SK-N-SH (cell line): Measurements from ENCODE around the gene GUCD1.

Experiments
- CHD2 ChIP-seq: fragments of 150-350 bp; IDR thresholded peaks from 2 replicates; pipeline ENCODE4 v1.6.1; 2018; ENCODE audit warnings: low read length; ENCODE audit not compliant: partially characterized antibody
- CTCF ChIP-seq: fragments of 200-600 bp; sonication (generic); IDR thresholded peaks from 2 replicates; pipeline ENCODE4 v1.6.1; 2017; ENCODE audit warnings: antibody characterized with exemption, mild to moderate bottlenecking, moderate library complexity
- EP300 ChIP-seq, 2 experiments: IDR thresholded peaks; 2 replicates each; pipeline versions ENCODE4 v1.4.0 to v1.6.1; 2012; ENCODE audit warnings: borderline replicate concordance in 1 of 2, low read depth in 1 of 2, low read length in 1 of 2
- EZH2phosphoT487 ChIP-seq: fragments of 200-600 bp; sonication (generic); IDR thresholded peaks from 2 replicates; pipeline ENCODE4 v1.6.1; 2017; ENCODE audit warnings: low read depth, mixed run types, mild to moderate bottlenecking, antibody characterized with exemption, moderate library complexity, borderline replicate concordance
- MAX ChIP-seq: IDR thresholded peaks from 2 replicates; pipeline ENCODE4 v1.4.0; 2012; ENCODE audit warnings: low read depth
- POLR2AphosphoS5 ChIP-seq: IDR thresholded peaks from 2 replicates; pipeline ENCODE4 v1.6.1; 2012; ENCODE audit warnings: low read depth, low read length
- REST ChIP-seq: IDR thresholded peaks from 2 replicates; pipeline ENCODE4 v1.6.1; 2012; ENCODE audit warnings: mild to moderate bottlenecking, low read depth, low read length, moderate library complexity
- RXRA ChIP-seq: IDR thresholded peaks from 2 replicates; pipeline ENCODE4 v1.4.0; 2012; ENCODE audit warnings: low read depth, mild to moderate bottlenecking, borderline replicate concordance
- SIN3A ChIP-seq: IDR thresholded peaks from 2 replicates; pipeline ENCODE4 v1.6.1; 2012; ENCODE audit warnings: low read depth, mild to moderate bottlenecking, low read length, moderate library complexity, borderline replicate concordance
- TAF1 ChIP-seq: IDR thresholded peaks from 2 replicates; pipeline ENCODE4 v1.6.1; 2012; ENCODE audit warnings: low read depth, mild to moderate bottlenecking, low read length, moderate library complexity, borderline replicate concordance
- TCF12 ChIP-seq: IDR thresholded peaks from 2 replicates; pipeline ENCODE4 v1.4.0; 2012
- USF2 ChIP-seq: fragments of 150-350 bp; IDR thresholded peaks from 2 replicates; pipeline ENCODE4 v1.6.1; 2017; ENCODE audit warnings: antibody characterized with exemption, low read length, low read depth, borderline replicate concordance
- YY1 ChIP-seq: IDR thresholded peaks from 2 replicates; pipeline ENCODE4 v1.4.0; 2012; ENCODE audit warnings: low read depth, mild to moderate bottlenecking
- ZBTB33 ChIP-seq: IDR thresholded peaks from 2 replicates; pipeline ENCODE4 v1.4.0; 2012; ENCODE audit warnings: low read depth, borderline replicate concordance

- TF ChIP-seq TAF1 (no peak), USF2 (no peak), EP300 (IDR thresholded peaks at IDR 0.05; ENCODE audit: borderline replicate concordance in 1 of 2, low read depth in 1 of 2, low read length in 1 of 2) (no peak), POLR2AphosphoS5 (no peak), CTCF (no peak), RXRA (no peak), YY1 (no peak), ZBTB33 (no peak), CHD2 (no peak), MAX (no peak), EZH2phosphoT487 (no peak), REST (no peak), TCF12 (no peak), SIN3A (no peak)
These were observed 62.5 kb downstream of the GUCD1 start for GRCh38 chr22:24492391-24492790.
